Measurements from ENCODE around the gene NTRK1.

The NTRK1 gene

DNA sequence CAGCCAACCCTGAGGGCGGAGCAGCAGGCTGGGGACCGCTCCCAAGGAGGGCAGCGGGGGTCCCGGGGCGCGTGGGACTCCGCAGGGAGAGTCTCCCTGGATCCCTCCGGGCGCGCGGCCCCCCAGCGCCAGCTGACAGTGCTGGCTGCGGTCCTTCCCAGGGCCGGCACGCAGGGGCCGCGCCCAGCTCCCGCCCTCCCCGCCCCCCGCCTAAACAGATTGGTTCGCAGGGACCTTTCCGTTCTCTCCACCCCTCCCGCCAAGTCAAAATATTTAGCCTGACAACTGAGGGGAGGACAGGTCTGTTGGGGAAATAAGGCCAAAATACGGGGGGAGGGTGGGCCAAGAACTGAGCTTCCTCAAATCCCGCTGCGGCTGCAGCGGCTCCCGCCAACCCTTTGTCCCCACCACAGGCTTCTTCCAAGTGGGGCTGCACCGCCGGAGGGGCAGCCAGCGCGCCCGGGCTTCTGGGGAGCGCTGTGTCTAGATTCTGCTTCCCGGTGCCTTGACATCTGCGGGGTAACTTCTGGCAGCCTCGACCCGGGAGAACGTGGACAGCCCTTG is 1.6 kb upstream of the NTRK1 start, which contains the start of gene INSRR:
Gene INSRR (minus strand): TSS at position 159 of the 564 bp plus-strand sequence. CDS start 496 bp downstream, outside the sequence.
- DNase-seq: no peak

DNA sequence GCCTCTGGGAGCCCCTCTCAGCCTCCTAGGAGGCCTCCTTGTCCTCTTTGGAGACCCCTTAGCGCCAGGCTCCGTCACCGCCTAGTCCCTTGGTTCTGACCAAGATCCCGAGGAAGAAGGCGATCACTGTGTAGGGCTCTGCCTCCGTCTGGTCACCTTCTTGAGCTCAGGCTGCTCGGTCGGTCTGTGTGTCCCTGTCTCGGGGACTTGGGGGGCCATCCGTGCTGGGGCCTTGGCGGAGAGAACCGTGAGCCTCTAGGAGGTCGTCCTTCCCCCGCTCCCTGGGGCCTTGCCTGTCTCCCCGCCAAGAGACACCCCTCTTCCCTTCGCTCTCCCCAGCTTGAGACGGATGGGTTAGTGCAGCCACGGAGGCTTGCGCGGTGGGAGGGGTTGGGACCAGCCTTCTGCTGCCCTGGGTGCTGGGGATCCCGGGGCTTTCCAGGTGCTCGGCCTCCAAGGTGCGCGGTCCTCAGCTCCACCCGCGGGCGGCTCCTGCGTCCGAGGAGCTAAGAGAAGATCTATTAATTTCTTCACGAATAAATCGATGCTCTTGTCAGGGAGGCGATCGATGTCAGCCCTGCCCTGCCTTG is 1.0 kb upstream of the NTRK1 start:
- peak; percentile 47 for DNase-seq

DNA sequence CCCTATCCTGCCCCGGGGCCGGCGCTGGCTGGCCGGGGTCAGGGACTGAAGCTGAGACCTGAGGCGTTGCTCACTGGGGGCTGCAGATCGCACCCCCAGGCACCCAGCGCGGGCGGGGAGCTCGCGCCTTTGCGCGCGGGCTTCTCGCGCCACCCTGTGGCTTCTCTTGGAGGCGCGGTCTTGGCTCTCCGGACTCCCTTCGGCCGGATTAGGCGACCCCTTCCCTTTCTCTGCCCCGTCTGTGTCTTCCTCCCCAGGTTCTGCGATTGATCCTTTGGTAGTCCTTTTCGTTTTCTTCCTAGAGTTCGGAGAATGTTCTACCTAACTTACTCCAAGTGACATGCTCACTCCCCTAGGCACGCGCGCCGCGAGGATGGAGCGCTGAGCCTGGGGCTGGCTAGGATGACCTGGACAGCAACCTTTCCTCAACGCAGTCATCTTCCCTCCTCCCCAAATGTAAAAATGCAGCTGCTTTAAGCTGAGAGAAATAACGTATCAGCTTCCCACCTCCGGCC is 495 bp upstream of the NTRK1 start:
- DNase-seq: peak; percentile 35

DNA sequence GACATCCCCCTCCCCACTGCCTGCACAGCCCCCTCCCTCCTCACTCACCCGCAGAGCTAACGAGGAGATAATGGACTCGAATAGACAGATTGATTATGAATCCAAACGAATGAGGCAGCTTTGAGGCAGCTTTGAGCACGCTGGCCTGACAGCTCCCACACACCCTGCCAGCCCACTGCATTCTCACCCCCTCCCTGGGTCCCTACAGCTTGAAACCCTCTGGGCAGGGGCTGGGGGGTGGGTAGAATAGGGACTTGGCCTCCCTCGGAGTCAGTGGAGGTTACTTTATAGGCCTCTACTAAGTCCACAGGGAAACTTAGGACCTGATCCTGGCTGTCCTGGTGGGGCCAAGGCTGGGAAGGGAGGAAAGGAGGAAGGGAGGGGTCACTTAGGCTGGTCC is 1.9 kb downstream of the NTRK1 start:
- DNase-seq: no peak

DNA sequence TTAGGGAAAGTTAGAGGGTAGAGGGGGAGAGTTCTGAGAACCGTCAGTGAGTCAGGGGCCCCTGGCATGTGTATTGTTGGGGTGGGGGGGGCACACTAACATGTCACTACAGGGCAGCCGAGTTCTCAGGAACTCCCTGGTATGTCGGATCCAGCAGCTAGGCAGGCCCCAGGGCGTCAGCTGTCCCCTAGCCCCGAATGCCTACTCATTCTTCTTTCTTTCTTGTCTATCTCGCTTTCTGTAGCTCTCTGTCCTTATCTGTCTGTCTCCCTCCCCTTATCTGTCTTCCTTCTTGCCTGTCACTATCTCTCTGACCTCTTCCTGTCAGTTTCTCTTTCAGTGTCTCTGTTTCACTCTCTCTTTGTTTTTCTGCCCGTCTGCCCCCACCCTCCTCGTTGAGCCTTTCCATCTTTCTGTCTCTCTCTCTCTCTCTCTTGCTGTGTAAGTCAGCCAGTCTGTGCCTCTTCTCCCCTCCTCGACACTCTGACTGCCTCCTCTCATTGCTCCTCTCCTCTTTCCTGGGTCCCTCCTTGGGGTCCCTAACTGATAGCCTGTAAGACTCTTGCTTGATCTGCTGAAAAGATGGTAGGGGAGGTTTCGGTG is 2.4 kb downstream of the NTRK1 start:
- DNase-seq: no peak

DNA sequence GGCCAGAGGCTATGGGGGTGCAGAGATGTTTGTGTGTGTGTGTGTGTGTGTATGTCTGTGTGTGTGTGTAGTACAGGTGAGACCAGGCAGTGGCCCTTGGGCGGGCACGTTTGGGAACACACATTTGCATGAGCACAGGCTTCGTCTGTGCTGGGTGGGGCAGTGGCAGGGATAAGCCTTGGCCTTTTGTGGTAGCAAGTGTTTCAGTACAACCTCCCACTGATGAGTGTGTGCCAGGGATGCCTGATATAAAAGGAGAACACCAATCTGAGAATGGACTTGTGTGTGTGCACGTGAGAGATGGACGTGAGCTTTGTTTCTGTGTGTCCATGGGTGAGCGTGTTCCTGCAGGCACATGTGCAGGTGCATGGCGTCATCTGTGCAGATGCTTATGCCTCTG is 3.0 kb downstream of the NTRK1 start:
- DNase-seq: no peak

DNA sequence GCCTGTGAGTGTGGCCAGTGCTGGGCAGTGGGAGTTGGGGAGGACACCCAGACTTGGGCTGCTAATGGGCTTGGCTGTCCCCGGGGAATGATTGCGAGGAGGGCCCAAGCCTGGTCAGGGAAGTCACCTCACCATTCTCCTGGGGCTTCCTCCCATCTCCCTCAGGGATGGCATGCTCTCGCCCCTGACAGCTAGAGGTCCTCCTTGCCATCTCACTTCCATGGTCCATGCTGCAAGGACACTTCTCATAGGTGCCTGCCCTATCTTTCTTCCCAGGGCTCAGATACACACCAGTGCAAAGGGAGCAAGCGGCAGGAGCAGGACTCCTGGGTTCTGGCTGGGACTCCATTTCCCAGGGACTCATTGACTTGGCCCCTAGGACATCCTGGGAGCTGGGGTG is 4.1 kb downstream of the NTRK1 start:
- DNase-seq: no peak

- no peak for DNase-seq
Measured at GRCh38 chr1:156865258-156865657, 4.6 kb downstream of the NTRK1 start.

GRCh38 chr1:156865865-156866248 is 5.2 kb downstream of the NTRK1 start:
- no peak for DNase-seq

- DNase-seq: no peak
Measured at GRCh38 chr1:156866249-156866909, 5.7 kb downstream of the NTRK1 start.

DNA sequence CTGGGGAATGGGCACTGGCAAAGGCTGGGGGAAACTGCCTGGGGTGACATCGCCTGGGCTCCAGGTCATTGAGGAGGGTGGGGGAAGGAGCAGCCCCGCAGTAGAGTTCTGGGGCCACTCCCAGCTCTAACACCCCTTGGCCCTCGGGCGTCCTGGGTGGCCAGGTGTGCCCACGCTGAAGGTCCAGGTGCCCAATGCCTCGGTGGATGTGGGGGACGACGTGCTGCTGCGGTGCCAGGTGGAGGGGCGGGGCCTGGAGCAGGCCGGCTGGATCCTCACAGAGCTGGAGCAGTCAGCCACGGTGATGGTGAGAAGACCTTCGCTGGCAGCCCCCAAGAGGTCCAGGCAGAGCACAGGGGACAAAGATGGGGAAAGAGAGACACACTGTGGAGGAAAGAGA is 7.7 kb downstream of the NTRK1 start:
- DNase-seq: no peak

DNA sequence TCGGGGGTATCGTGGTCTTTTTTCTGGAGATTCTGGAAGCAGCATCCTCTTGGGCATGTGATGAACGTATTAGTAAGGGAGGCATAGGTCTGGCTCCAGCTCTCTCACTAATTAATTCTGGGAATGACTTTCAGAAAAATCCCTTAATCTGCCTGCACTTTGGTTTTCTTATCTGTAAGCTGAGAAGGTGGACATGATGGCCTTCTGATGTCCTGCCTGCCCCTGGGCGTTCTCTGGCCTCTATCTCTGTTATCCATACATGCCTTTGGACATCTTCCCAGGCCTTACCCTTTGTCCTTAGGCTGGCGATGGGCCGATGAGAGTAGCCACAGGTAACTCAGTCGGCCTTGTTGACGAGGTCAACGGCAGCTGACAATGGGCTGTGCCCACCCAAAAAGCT is 8.8 kb downstream of the NTRK1 start:
- DNase-seq: no peak

DNA sequence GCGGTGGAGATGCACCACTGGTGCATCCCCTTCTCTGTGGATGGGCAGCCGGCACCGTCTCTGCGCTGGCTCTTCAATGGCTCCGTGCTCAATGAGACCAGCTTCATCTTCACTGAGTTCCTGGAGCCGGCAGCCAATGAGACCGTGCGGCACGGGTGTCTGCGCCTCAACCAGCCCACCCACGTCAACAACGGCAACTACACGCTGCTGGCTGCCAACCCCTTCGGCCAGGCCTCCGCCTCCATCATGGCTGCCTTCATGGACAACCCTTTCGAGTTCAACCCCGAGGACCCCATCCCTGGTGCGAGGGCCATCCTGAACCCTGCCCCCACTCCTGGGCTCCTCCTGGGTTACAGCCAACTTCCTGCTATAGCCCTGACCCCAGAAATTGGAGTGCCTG is 13.0 kb downstream of the NTRK1 start:
- DNase-seq: no peak

DNA sequence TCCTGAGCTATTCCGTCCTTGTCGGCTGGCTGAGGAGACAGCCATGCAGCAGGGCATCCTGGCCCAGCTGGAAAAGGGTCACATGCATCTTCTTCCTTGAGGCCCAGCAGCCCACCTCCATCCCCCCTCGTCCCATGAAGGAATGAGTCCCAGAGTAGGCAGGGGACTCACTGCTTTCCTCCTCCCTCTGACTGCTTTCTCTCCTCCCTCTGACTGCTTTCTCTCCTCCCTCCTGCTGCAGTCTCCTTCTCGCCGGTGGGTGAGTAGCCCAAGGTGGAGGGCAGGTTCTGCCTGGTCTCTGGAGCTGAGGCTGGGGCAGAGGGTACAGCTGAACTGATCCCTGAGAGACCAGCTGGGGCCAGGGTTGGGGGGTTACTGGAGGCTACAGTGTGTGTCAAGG is 13.5 kb downstream of the NTRK1 start:
- DNase-seq: no peak

DNA sequence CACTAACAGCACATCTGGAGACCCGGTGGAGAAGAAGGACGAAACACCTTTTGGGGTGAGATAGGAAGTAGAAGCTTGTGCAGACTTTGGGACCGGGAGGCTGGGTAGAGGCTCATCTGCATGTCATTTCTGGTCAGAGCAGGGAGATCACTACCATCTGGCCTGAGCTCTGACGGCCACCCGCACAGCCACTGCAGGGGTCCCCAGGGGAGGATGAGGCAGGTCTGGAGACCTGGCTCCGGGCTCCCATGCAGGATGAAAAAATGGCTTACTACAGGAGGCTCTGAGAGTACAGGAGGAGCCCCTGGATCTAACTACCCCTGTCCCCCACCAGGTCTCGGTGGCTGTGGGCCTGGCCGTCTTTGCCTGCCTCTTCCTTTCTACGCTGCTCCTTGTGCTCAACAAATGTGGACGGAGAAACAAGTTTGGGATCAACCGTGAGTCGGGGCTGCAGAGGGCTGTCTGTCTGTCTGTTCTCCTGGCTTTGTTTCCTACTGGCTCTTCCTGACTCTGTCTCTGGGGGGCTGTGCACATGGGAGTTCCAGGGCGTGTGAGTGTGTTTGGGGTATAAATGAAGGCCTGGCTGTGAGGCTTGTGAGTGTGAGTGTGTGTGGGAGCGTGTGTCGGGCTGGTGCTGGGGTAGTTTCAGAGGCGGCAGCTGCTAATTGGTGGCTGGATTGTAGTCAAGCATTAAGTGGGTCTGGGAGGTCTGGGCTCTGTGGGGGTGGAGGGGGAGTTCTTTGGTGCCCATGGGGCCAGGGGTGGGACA is 14.1 kb downstream of the NTRK1 start:
- no peak for DNase-seq

- no peak for DNase-seq
Measured at GRCh38 chr1:156875341-156875615, 14.6 kb downstream of the NTRK1 start.

- no peak for DNase-seq
Measured at GRCh38 chr1:156876281-156876680, 15.6 kb downstream of the NTRK1 start.

GRCh38 chr1:156877433-156878170 is 16.9 kb downstream of the NTRK1 start:
- no peak for DNase-seq

DNA sequence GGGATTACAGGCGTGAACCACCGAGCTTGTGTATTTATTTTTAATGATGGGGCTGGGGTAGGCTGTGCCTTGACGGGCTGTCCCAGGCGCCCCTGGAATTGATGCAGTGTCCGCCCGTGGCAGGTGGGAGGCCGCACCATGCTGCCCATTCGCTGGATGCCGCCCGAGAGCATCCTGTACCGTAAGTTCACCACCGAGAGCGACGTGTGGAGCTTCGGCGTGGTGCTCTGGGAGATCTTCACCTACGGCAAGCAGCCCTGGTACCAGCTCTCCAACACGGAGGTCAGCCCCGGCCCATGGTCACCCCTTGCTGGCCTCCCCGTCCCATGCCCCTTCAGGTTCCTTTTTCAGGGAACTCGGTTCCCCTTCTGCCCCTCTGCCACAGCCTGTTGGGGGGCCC is 19.2 kb downstream of the NTRK1 start:
- no peak for DNase-seq

DNA sequence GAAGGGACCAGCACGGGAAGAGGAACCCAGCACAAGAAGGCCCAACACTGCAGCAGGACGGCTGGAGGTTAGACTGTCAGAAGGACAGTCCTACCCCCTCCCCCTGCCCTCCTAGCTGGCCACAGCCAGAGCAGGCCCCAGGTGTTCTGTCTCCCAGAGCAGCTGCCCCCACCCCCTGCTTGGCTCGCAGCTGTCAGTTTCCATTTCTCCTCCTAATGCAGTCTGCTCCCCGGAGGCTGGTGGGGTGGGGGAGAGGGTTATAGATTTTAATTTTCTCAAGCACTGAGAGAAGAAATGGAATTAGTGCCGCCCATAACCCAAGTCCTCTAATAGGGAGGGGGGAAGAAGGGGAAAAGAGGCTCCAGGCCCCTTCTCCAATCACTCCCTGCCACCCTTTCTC is 19.8 kb downstream of the NTRK1 start:
- no peak for DNase-seq

DNA sequence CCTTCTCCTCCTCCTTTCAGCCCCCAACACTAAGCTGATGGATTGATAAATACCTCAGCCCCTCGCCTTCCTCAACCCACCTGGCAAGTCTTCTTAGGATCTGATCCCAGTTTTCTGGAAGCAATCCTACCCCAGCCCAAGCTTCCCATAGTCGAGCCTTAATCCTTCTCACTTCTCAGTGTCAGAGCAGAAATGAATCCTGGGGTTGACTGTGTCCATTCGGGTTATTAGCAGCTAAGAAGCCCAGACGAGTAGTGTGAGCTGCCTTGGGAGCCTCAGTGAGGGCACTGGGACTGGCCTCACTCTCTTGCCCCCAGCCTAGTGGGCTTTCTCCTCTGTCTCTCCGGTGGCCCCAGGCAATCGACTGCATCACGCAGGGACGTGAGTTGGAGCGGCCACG is 20.4 kb downstream of the NTRK1 start:
- DNase-seq: no peak

DNA sequence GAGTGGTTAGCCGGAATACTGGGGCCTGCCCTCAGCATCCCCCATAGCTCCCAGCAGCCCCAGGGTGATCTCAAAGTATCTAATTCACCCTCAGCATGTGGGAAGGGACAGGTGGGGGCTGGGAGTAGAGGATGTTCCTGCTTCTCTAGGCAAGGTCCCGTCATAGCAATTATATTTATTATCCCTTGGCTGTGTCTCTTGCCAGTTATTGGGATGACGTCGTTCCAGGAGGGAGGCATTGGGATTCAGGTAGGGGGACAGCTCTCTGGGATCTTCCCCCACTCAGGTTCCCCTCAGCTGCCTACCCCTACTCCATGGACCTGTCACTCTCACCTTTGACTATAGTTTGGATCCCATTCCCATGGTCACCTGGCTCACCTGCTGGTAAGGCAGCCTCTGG is 21.0 kb downstream of the NTRK1 start:
- DNase-seq: no peak

GRCh38 chr1:156882543-156882942 is 21.9 kb downstream of the NTRK1 start:
- DNase-seq: no peak

All from NCI-H526 treated with DMSO at 0.1 percent for 48 hours (cell line).